ENCODE data around the gene NCKAP5. TPM values are rescaled to one million over a fixed set of nuclear protein-coding genes. Genes with fewer than 3 reads are reported as not detected.

NCKAP5 gene
- total RNA-seq, 1 experiment from 2014 or later, result not detected

DNA sequence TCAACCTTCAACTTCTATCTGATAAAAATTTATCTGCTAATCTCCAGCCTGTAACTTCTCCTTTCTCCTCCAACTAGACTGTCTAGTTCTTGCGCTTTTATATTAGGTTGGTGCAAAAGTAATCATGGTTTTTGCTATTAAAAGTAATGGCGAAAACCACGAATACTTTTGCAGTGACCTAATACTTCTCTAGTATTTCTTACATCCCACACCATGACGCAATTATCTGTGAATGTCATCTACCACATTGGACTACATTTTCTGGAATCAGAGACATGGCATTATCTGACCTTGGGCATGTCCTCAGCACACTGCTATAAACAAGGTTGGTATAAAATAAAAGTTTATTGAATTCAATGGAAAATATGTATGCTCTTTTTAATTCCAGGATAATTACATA lies 528.1 kb downstream of the NCKAP5 start:
- Histone ChIP-seq H2AFZ (no peak overlapping the region), H4K20me1 (ENCODE audit: insufficient read depth) (no peaks in the 10 kb centered on the region), H3K36me3 (ENCODE audit: low read depth) (no peaks in the 10 kb centered on the region), H3K4me3 (no peak overlapping the region), H3K79me2 (ENCODE audit: low read depth) (no peaks in the 10 kb centered on the region), H3K4me2 (no peak overlapping the region), H3K9me3 (ENCODE audit: insufficient read depth, low read depth) (no peaks in the 10 kb centered on the region), H3F3A (ENCODE audit: insufficient read depth, low read depth) (no peaks in the 10 kb centered on the region), H3K9me2 (ENCODE audit: insufficient read depth) (no peaks in the 10 kb centered on the region), H3K27me3 (ENCODE audit: insufficient read depth, low read depth) (no peaks in the 10 kb centered on the region), H3K27ac (no peak overlapping the region), H3K4me1 (replicated peaks; ENCODE audit: insufficient read depth) (no peaks in the 10 kb centered on the region)
- ChIA-PET CTCF (no interaction called here), POLR2A (ENCODE audit: unreplicated experiment) (no interaction called here)
- no TSS peak for BruUV-seq (replicated peaks)
- no peak for DNase-seq
- no peak for TF ChIP-seq EZH2 (IDR thresholded peaks at IDR 0.05; ENCODE audit: low read depth)
- TF ChIP-seq, protein P1, sequence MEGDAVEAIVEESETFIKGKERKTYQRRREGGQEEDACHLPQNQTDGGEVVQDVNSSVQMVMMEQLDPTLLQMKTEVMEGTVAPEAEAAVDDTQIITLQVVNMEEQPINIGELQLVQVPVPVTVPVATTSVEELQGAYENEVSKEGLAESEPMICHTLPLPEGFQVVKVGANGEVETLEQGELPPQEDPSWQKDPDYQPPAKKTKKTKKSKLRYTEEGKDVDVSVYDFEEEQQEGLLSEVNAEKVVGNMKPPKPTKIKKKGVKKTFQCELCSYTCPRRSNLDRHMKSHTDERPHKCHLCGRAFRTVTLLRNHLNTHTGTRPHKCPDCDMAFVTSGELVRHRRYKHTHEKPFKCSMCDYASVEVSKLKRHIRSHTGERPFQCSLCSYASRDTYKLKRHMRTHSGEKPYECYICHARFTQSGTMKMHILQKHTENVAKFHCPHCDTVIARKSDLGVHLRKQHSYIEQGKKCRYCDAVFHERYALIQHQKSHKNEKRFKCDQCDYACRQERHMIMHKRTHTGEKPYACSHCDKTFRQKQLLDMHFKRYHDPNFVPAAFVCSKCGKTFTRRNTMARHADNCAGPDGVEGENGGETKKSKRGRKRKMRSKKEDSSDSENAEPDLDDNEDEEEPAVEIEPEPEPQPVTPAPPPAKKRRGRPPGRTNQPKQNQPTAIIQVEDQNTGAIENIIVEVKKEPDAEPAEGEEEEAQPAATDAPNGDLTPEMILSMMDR (conservative IDR thresholded peaks at IDR 0.05), result no peak
- intact Hi-C loops (cut with micrococcal nuclease; ENCODE audit: unreplicated experiment), result no loop called here

DNA sequence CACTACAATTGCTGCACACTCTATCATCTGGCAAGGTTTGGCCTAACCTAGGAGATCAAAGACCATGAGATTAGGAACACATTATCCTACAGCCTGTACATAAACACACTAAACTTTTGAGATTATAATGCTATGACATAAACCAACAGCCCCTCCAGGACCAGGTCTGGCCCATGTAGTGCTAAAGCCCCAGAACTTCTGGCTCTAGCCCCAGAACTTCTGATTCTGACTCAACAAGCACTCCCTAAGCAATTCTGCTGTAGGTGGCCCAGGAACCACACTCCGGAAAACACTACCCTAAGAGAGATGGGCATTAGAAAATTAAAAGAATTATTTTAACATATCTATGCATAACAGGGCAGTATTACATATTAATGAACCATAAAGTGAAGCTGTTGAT lies 528.7 kb downstream of the NCKAP5 start:
- no peaks in the 10 kb centered on the region for H3K36me3 ChIP-seq (ENCODE audit: low read depth)

DNA sequence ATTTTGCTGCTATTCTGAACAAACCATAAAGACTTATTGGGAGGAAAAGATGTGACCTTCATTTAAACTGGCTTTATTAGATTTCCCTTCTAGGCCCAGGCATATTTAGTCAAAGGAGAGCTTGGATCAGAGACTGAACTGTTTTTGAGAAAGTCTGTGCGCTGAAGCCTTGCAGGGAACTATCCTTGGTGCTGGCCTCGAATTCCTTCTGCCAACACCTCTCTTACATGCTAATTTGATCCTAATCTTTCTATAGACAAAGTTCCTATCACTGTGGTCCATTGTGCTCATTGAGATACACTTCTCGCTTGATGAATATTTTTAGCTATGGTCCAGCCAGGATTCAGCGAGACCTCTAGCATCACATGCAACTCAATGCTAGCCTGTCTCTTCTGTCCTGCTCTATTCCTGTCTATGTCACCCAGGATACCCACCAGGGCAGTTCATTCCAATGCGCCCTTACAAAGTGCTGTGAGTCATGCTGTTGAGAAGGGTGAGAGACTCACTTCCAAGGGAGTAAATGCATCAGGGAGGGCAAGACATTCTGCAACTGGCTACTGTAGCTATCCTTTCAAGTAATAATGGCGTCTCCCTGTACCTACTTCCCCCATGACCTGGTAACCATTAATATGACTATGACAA lies 541.6 kb downstream of the NCKAP5 start:
- intact Hi-C loops (cut with micrococcal nuclease; ENCODE audit: unreplicated experiment), result no loop called here
- H2AFZ ChIP-seq, result no peak overlapping the region
- no peaks in the 10 kb centered on the region for H3K36me3 ChIP-seq (ENCODE audit: low read depth)
- DNase-seq, result no peak
- TF ChIP-seq, protein P1 (conservative IDR thresholded peaks at IDR 0.05), result no peak
- TF ChIP-seq EZH2 (IDR thresholded peaks at IDR 0.05; ENCODE audit: low read depth), result no peak
- POLR2A ChIA-PET (ENCODE audit: unreplicated experiment), result no interaction called here
- no peak overlapping the region for H3K4me3 ChIP-seq
- H3K79me2 ChIP-seq (ENCODE audit: low read depth), result no peaks in the 10 kb centered on the region
- no peaks in the 10 kb centered on the region for H3F3A ChIP-seq (ENCODE audit: insufficient read depth, low read depth)
- peaks cover 8% of the 10 kb centered on the region; the same call in 1 of the 2 replicates for H3K27me3 ChIP-seq (ENCODE audit: insufficient read depth, low read depth)
- H3K4me1 ChIP-seq (replicated peaks; ENCODE audit: insufficient read depth), result no peaks in the 10 kb centered on the region
- no TSS peak for BruUV-seq (replicated peaks)
- H3K4me2 ChIP-seq, result no peak overlapping the region
- CTCF ChIA-PET, result no interaction called here
- H3K9me2 ChIP-seq (ENCODE audit: insufficient read depth), result no peaks in the 10 kb centered on the region; the same call in 1 of the 2 replicates
- no peak overlapping the region for H3K27ac ChIP-seq
- no peaks in the 10 kb centered on the region; the same call in 1 of the 2 replicates for H4K20me1 ChIP-seq (ENCODE audit: insufficient read depth)
- no peaks in the 10 kb centered on the region for H3K9me3 ChIP-seq (ENCODE audit: insufficient read depth, low read depth)

More for the DNA sequence above, 528.7 kb downstream of the NCKAP5 start:
- ChIA-PET CTCF (no interaction called here), POLR2A (ENCODE audit: unreplicated experiment) (no interaction called here)
- no peak overlapping the region for H3K4me3 ChIP-seq
- no TSS peak for BruUV-seq (replicated peaks)
- no peaks in the 10 kb centered on the region for H3K9me2 ChIP-seq (ENCODE audit: insufficient read depth)
- no peaks in the 10 kb centered on the region for H4K20me1 ChIP-seq (ENCODE audit: insufficient read depth)
- no peak overlapping the region for H3K27ac ChIP-seq
- TF ChIP-seq EZH2 (IDR thresholded peaks at IDR 0.05; ENCODE audit: low read depth), result no peak
- TF ChIP-seq, protein P1 (conservative IDR thresholded peaks at IDR 0.05), result no peak
- H3K9me3 ChIP-seq (ENCODE audit: insufficient read depth, low read depth), result no peaks in the 10 kb centered on the region
- no peaks in the 10 kb centered on the region for H3K79me2 ChIP-seq (ENCODE audit: low read depth)
- DNase-seq, result no peak
- H3K4me1 ChIP-seq (replicated peaks; ENCODE audit: insufficient read depth), result no peaks in the 10 kb centered on the region
- H2AFZ ChIP-seq, result no peak overlapping the region
- no peaks in the 10 kb centered on the region for H3K27me3 ChIP-seq (ENCODE audit: insufficient read depth, low read depth)
- intact Hi-C loops (cut with micrococcal nuclease; ENCODE audit: unreplicated experiment), result no loop called here
- no peak overlapping the region for H3K4me2 ChIP-seq
- no peaks in the 10 kb centered on the region for H3F3A ChIP-seq (ENCODE audit: insufficient read depth, low read depth)
